GM12892 (cell line): ENCODE results near the gene RAPGEF1.

Source experiments
- DNase-seq: peaks from one replicate; pipeline ENCODE4 v3.0.0; 2011; ENCODE audit not compliant: insufficient read length
- FAIRE-seq: peaks from 2 replicates; lab custom pipeline; 2011; peaks lifted over from hg19 to GRCh38; lab: Jason Lieb, UNC
- POLR2A ChIP-seq: IDR thresholded peaks from 2 replicates; pipeline ENCODE4 v1.6.1; 2011; ENCODE audit warnings: low read depth, low read length, control low read depth
- POLR2AphosphoS5 ChIP-seq: IDR thresholded peaks from 2 replicates; pipeline ENCODE4 v1.6.1; 2011; ENCODE audit warnings: low read depth, low read length, control low read depth
- TAF1 ChIP-seq: IDR thresholded peaks from 2 replicates; pipeline ENCODE4 v1.6.1; 2011; ENCODE audit warnings: low read depth, mild to moderate bottlenecking, control low read depth, low read length, borderline replicate concordance

RAPGEF1 gene

GRCh38 chr9:131624636-131625507 lies 115.0 kb downstream of the RAPGEF1 start:
- TF ChIP-seq POLR2AphosphoS5 = no peak; the same call in 1 of the 2 replicates
- FAIRE-seq (no peak), DNase-seq (no peak)

GRCh38 chr9:131623655-131624330 lies 116.1 kb downstream of the RAPGEF1 start:
- FAIRE-seq = no peak
- no peak for DNase-seq
- TF ChIP-seq POLR2A (peak; percentile 61), POLR2AphosphoS5 (no peak)

GRCh38 chr9:131622523-131622922 lies 117.4 kb downstream of the RAPGEF1 start:
- DNase-seq = peak; percentile 44
- TF ChIP-seq POLR2AphosphoS5 = no peak
- TF ChIP-seq TAF1 = no peak
- TF ChIP-seq POLR2A = no peak
- FAIRE-seq = no peak

GRCh38 chr9:131621551-131622358 lies 118.1 kb downstream of the RAPGEF1 start:
- DNase-seq (peak; percentile 57), FAIRE-seq (peak; percentile 89)
- no peak for TF ChIP-seq POLR2AphosphoS5
- no peak for TF ChIP-seq TAF1
- no peak; the same call in 1 of the 2 replicates for TF ChIP-seq POLR2A

- FAIRE-seq (peak; percentile 27), DNase-seq (no peak)
- no peak for TF ChIP-seq POLR2A
- no peak for TF ChIP-seq TAF1
- no peak for TF ChIP-seq POLR2AphosphoS5
Observed at GRCh38 chr9:131620764-131621520, 118.9 kb downstream of the RAPGEF1 start.

GRCh38 chr9:131619680-131620079 lies 120.2 kb downstream of the RAPGEF1 start:
- FAIRE-seq (peak; percentile 40), DNase-seq (no peak)
- TF ChIP-seq POLR2AphosphoS5 (no peak; the same call in 1 of the 2 replicates), TAF1 (no peak), POLR2A (0 out of 2 replicates have a peak, but pooled peaks have one; percentile 22)

GRCh38 chr9:131618785-131619184 lies 121.1 kb downstream of the RAPGEF1 start:
- TF ChIP-seq TAF1 = no peak
- FAIRE-seq = no peak

GRCh38 chr9:131618071-131618479 lies 121.8 kb downstream of the RAPGEF1 start:
- no peak for FAIRE-seq
- DNase-seq = no peak
- TF ChIP-seq POLR2AphosphoS5 = no peak
- TF ChIP-seq TAF1 = no peak
- no peak for TF ChIP-seq POLR2A

More at GRCh38 chr9:131618785-131619184, 121.1 kb downstream of the RAPGEF1 start:
- no peak for DNase-seq

GRCh38 chr9:131617611-131618010 lies 122.3 kb downstream of the RAPGEF1 start:
- FAIRE-seq (no peak), DNase-seq (no peak)
- TF ChIP-seq TAF1 = no peak
- no peak for TF ChIP-seq POLR2A
- no peak for TF ChIP-seq POLR2AphosphoS5

GRCh38 chr9:131616983-131617604 lies 122.8 kb downstream of the RAPGEF1 start:
- DNase-seq = no peak
- FAIRE-seq = no peak
- TF ChIP-seq POLR2AphosphoS5 (no peak), TAF1 (no peak)

GRCh38 chr9:131614340-131614915 lies 125.4 kb downstream of the RAPGEF1 start:
- FAIRE-seq = no peak
- TF ChIP-seq POLR2A = no peak
- TF ChIP-seq POLR2AphosphoS5 = no peak
- no peak for TF ChIP-seq TAF1
- no peak for DNase-seq
